ENCODE results near the gene HES2. TPM values are rescaled to one million over a fixed set of nuclear protein-coding genes. Genes with fewer than 3 reads are reported as not detected.
"Not testable (repeated sequence)": the region's sequence is repeated elsewhere in the genome, so short reads cannot be mapped to it uniquely, and the experiment has no call there.

HES2 gene
- total RNA-seq, 2 experiments from 2014 or later = 0.21 to 0.30 TPM

DNA sequence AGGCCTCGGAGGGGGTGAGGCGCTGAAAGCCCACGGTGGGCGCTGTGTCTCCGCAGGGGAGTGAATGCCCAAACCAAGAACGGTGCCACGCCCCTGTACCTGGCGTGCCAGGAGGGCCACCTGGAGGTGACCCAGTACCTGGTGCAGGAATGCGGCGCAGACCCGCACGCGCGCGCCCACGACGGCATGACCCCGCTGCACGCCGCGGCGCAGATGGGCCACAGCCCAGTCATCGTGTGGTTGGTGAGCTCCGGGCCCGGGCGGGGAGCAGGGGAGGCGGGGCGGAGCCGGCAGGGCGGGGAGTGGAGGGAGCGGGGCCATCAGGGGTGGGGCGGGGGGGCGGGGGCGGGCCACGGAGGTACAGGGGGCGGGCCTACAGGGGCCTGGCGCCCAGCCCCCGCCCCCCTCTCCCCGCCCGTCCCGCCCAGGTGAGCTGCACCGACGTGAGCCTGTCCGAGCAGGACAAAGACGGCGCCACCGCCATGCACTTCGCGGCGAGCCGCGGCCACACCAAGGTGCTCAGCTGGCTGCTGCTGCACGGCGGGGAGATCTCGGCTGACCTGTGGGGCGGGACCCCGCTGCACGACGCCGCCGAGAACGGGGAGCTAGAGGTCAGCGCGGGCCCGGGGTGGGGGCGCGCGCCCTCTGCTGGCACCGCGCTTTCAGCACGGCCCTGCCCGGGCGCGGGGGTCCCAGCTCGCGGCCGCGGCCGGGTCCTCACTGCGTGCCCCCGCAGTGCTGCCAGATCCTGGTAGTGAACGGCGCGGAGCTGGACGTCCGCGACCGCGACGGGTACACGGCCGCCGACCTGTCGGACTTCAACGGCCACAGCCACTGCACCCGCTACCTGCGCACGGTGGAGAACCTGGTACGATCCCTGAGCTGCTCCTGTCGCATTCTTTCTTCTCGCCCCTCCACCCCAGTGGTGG is 20.7 kb upstream of the HES2 start:
- Mint-ChIP-seq H3K4me1 (peaks cover 7% of the 10 kb centered on the region), H3K36me3 (ENCODE audit: low read depth) (no peaks in the 10 kb centered on the region), H3K27ac (no peak overlapping the region), H3K9me3 (no peaks in the 10 kb centered on the region), H3K27me3 (peaks cover 31% of the 10 kb centered on the region), H3K4me3 (no peak overlapping the region)
- ChIA-PET CTCF (interaction anchor here (0.5 to 4.6 kb wide), 14 partner anchors 9 to 293 kb away, joined by 3 to 12 read pairs (median 4); partner anchors contain the start of gene ESPN), POLR2A (interaction anchor here (0.6 kb wide), 1 partner anchor 413 kb away, joined by 3 read pairs; no protein-coding TSS in a partner anchor)
- peak; percentile 76 for DNase-seq

DNA sequence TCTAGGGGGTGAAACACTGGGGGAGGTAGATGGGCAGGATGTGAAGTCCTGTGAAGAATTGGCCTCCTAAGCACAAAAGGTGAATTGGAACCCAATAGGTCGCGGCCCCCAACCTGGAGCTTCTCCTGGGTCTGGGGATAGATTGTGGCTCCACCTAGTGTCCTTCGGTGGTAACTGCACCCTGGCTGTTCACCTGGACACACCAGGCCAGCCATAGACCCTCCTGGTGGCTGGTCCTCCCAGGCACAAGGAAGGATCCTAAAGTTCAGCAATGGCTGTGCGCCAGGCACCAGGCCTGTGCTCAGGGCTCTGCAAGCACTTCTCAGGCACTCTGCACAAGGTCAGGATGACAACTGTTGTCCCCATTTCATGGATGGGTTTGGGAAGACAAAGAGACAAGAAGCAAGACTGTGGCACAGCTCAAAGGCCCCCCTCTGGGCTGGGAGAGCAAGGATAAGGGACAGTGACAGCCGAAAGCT is 18.4 kb upstream of the HES2 start:
- Mint-ChIP-seq H3K36me3 (ENCODE audit: low read depth) (no peaks in the 10 kb centered on the region), H3K9me3 (no peaks in the 10 kb centered on the region), H3K27ac (no peak overlapping the region), H3K4me3 (no peak overlapping the region), H3K27me3 (peaks cover 32% of the 10 kb centered on the region), H3K4me1 (peaks cover 7% of the 10 kb centered on the region)
- ChIA-PET POLR2A (no interaction called here), CTCF (interaction anchor here (0.6 to 4.6 kb wide), 20 partner anchors 8 to 263 kb away, joined by 3 to 17 read pairs (median 5); partner anchors contain the start of genes DNAJC11, HES2 and TNFRSF25)
- DNase-seq = peak; percentile 77

DNA sequence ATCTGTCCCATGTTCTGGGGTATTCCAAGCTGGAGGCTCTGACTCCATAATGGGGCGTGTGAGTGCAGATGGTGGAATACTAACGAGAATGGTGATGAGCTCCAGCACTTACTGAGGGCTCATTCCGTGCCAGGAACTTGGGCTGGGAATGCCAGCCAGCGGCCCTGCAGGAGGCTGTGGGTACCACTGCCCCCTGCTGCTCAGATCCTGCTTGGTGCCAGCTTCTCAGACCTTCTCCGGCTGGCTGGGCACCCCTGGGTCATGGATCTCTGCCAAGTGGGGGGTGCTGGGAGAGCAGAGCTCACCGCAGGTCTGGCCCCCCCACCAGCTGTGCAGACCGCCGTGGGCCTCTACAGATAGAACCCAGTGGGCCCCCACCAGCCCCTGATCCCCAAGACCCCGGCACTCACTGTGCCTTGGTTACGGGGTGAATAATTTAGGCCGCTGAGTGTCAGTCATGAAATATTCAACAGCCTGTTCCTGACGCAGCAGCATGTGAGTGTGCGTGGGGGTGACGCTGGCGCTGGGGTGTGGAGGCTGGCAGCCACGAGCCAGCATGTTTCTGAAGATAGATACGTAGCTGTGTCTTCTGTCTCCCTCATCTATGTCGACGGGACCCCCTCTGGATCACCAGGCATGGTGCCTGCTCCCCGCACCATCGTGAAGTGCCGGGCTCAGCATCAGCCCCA is 17.4 kb upstream of the HES2 start:
- H3K9me3 Mint-ChIP-seq, POLR2A ChIA-PET: not testable (repeated sequence)
- CTCF ChIA-PET = interaction anchor here (0.7 to 4.6 kb wide), 14 partner anchors 7 to 178 kb away, joined by 3 to 17 read pairs (median 6); partner anchors contain the start of gene HES2

DNA sequence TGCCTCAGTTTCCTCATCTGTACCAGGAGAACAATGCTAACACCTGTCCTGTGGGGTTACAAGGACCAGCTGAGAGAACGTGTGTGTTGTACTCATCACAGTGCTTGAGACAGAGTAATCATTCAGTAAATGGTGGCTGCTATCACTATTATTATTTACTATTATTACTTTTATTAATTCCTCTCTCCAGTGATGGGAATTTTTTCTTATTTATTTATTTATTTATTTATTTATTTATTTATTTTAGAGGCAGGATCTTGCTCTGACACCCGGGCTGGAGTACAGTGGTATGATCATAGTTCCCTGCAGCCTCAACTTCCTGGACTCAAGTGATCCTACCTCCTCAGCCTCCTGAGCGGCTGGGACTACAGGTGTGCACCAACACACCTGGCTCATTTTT is 16.6 kb upstream of the HES2 start:
- H3K9me3 Mint-ChIP-seq; H3K36me3 Mint-ChIP-seq (ENCODE audit: low read depth); CTCF ChIA-PET; H3K27ac Mint-ChIP-seq; H3K4me3 Mint-ChIP-seq; DNase-seq; POLR2A ChIA-PET; H3K4me1 Mint-ChIP-seq: not testable (repeated sequence)
- H3K27me3 Mint-ChIP-seq = peaks cover 26% of the 10 kb centered on the region

More for the DNA sequence above, 17.4 kb upstream of the HES2 start:
- H3K4me1 Mint-ChIP-seq; H3K4me3 Mint-ChIP-seq; H3K27ac Mint-ChIP-seq; DNase-seq; H3K36me3 Mint-ChIP-seq (ENCODE audit: low read depth): not testable (repeated sequence)
- peaks cover 32% of the 10 kb centered on the region for H3K27me3 Mint-ChIP-seq

DNA sequence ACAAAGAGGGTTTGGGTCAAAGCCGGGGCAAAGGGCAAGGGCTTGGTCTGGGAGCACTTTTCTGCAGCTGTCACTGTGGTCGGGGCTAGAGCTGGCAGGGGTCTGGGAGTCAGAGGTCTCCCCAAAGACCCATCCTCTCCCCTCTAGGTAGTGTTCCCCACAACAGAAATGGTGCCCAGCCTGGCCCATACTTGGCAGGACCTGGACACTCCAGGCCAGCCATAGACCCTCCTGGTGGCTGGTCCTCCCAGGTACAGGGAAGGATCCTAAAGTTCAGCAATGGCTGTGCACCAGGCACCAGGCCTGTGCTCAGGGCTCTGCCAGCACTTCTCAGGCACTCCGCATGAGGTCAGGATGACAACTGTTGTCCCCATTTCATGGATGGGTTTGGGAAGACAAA is 15.8 kb upstream of the HES2 start:
- H3K27ac Mint-ChIP-seq = no peak overlapping the region
- no peaks in the 10 kb centered on the region for H3K9me3 Mint-ChIP-seq
- CTCF ChIA-PET = no interaction called here
- peaks cover 4% of the 10 kb centered on the region for H3K4me1 Mint-ChIP-seq
- POLR2A ChIA-PET = no interaction called here
- no peak overlapping the region for H3K4me3 Mint-ChIP-seq
- H3K27me3 Mint-ChIP-seq = peaks cover 24% of the 10 kb centered on the region
- DNase-seq = no peak
- H3K36me3 Mint-ChIP-seq (ENCODE audit: low read depth) = no peaks in the 10 kb centered on the region

DNA sequence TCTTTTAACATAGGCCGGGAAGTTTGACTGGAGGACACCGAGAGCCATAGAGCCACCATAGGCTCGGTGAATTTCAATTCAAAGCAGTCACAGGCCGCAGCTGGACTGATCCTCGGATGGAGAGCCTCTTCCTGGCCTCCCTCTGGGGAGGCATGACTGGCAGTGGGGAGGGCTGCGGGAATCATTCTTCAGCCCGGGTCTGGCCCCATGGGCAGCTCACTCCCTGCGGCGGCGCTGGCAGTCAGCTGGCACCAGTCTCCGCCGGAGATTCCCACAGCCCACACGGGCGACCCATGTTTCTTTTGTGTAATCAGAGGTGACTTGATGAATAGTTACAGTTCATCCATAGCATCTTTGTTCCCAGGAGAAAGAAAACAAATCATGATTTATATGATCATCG is 15.4 kb upstream of the HES2 start:
- H3K27ac Mint-ChIP-seq = no peak overlapping the region
- ChIA-PET POLR2A (no interaction called here), CTCF (interaction anchor here (1.6 kb wide), 1 partner anchor 189 kb away, joined by 5 read pairs; no protein-coding TSS in a partner anchor)
- H3K27me3 Mint-ChIP-seq = peaks cover 28% of the 10 kb centered on the region
- H3K36me3 Mint-ChIP-seq (ENCODE audit: low read depth) = no peaks in the 10 kb centered on the region
- H3K4me3 Mint-ChIP-seq = no peak overlapping the region
- H3K4me1 Mint-ChIP-seq = peaks cover 4% of the 10 kb centered on the region
- no peaks in the 10 kb centered on the region for H3K9me3 Mint-ChIP-seq
- no peak for DNase-seq

DNA sequence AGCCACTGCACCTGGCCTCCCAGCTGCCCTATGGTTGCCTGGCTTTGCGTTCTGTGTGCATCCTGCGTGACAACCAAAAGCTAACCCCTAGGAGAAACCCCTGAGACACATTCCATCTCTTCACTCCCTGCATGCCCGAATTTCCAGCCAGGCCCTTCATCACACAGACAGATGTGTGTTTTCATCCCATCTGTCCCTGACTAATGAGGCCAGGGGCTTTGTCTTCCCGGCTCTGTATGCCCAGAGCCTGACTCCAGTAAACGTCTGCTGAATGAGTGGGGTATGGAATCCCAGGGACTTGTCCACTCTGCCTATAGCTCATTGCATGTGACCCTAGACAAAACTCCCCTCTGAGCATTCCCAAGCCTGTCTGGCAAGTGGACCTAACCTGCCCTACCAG is 14.5 kb upstream of the HES2 start:
- Mint-ChIP-seq H3K36me3 (ENCODE audit: low read depth) (no peaks in the 10 kb centered on the region), H3K4me1 (peaks cover under 1% of the 10 kb centered on the region), H3K4me3 (no peak overlapping the region), H3K27ac (no peak overlapping the region), H3K27me3 (peaks cover 24% of the 10 kb centered on the region), H3K9me3 (no peaks in the 10 kb centered on the region)
- no peak for DNase-seq
- ChIA-PET POLR2A (no interaction called here), CTCF (interaction anchor here (1.6 kb wide), 1 partner anchor 188 kb away, joined by 5 read pairs; no protein-coding TSS in a partner anchor)

DNA sequence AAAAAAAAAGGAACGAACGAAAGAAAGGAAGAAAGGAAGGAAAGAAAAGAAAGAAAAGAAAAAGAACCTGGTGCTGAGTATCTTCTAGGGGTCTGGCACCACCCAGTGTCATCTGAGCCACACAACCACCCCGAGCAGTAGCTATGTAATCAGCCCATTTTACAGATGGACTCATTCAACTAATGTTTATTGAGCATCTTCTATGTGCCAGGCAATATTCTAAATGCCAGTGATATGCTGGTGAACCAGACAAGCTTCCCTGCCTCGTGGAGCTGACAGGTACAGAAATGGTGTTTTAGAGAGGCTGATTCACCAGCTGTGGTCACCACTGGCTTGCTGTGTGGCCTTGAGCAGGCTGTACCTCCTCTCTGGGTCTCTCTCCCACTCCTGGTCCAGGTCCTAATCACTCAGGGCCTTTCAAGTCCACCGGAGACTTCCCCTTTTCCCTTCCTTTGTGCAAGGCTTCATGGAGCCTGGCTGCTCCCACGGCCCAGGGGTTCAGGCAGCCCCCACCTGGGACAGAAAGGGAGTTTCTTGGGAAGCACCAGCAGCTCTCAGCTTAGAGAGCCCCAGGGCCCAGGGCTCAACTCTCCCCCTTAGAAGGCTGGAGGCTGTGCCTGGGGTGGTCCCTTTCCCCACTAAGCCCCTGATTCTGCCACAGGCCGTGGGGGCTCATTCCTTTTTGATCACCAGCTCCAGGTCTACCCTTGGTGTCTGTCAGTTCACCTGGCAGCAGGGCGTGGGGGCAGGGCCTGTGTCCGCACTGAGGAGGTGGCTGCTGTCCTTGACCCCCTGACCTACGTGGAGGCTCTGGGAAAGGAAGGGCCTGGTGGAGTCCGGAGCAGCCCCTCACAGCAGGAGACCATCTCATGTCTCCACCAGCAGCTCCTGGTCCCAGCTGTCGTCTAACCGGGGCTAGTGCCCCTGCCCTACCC is 12.2 kb upstream of the HES2 start:
- CTCF ChIA-PET = interaction anchor here (0.6 kb wide), 1 partner anchor 1668 kb away, joined by 3 read pairs; no protein-coding TSS in a partner anchor
- H3K4me1 Mint-ChIP-seq; H3K9me3 Mint-ChIP-seq; H3K4me3 Mint-ChIP-seq; DNase-seq; H3K36me3 Mint-ChIP-seq (ENCODE audit: low read depth); POLR2A ChIA-PET: not testable (repeated sequence)
- peaks cover 14% of the 10 kb centered on the region for H3K27me3 Mint-ChIP-seq
- H3K27ac Mint-ChIP-seq = peak overlapping the region; percentile 36

DNA sequence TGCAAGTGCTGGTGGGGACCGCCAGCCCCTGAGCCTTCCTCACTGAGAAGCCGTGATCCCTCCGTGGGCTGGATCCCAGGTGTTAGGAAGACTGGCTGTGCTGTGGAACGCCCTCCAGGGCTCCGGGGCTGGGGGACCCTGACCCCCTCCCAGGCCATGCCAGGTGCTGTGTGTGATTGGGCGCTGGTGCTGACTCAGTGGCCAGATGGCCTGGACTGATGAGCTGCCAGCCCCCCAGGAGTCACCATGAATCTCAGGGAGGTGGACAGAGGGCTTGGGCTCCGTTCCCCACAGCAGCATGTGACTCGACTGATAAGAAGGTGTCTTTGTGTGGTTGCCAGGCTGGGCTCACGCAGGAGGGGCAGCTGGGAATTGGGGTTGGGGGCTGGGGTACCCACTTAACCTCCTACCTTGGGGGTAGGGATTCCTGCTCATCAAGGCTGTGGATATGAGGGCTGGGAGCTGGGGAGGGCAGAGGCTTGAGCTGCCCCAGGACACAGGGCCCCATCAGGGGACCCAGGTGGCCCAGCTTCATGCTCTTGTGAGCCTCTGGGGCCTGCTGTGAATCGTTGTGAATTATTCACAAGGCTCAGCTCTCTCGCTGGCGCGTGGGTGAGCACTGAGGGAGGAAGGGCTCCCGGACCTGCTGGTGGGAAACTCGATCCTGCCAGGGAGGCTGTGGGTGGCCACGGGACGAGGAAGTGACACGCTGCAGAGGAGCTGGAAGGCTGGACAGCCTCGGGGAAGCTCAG is 10.1 kb upstream of the HES2 start:
- H3K9me3 Mint-ChIP-seq; H3K4me1 Mint-ChIP-seq; H3K27ac Mint-ChIP-seq; DNase-seq; H3K36me3 Mint-ChIP-seq (ENCODE audit: low read depth); H3K4me3 Mint-ChIP-seq; POLR2A ChIA-PET: not testable (repeated sequence)
- CTCF ChIA-PET = interaction anchor here (1.2 to 2.3 kb wide), 4 partner anchors 9 to 72 kb away, joined by 3 to 12 read pairs (median 5); no protein-coding TSS in a partner anchor
- H3K27me3 Mint-ChIP-seq = peaks cover 24% of the 10 kb centered on the region

DNA sequence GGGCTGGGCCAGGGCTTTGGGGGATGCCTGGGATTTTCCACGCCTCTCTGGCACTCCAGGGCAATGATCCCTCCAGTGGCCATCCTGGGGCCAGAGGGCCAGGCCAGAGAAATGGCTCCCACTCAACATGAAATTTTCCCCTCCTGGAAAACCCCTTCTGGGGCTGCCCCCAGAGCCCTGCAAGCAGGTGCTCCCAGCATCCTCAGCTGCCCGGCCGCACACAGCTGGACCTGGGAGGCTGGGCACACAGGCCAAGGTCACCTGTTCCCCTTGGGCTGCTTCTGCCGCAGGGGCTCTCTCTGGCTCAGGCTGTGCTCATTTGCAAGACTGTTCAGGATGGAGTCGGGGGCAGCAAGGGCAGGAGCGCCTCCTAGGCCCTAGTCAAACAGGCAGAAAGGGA is 8.7 kb upstream of the HES2 start:
- H3K4me1 Mint-ChIP-seq; POLR2A ChIA-PET; H3K9me3 Mint-ChIP-seq; DNase-seq; H3K36me3 Mint-ChIP-seq (ENCODE audit: low read depth); H3K4me3 Mint-ChIP-seq; H3K27ac Mint-ChIP-seq: not testable (repeated sequence)
- CTCF ChIA-PET = interaction anchor here (0.7 to 1.3 kb wide), 2 partner anchors 9 to 10 kb away, joined by 3 read pairs; no protein-coding TSS in a partner anchor
- peaks cover 27% of the 10 kb centered on the region for H3K27me3 Mint-ChIP-seq

DNA sequence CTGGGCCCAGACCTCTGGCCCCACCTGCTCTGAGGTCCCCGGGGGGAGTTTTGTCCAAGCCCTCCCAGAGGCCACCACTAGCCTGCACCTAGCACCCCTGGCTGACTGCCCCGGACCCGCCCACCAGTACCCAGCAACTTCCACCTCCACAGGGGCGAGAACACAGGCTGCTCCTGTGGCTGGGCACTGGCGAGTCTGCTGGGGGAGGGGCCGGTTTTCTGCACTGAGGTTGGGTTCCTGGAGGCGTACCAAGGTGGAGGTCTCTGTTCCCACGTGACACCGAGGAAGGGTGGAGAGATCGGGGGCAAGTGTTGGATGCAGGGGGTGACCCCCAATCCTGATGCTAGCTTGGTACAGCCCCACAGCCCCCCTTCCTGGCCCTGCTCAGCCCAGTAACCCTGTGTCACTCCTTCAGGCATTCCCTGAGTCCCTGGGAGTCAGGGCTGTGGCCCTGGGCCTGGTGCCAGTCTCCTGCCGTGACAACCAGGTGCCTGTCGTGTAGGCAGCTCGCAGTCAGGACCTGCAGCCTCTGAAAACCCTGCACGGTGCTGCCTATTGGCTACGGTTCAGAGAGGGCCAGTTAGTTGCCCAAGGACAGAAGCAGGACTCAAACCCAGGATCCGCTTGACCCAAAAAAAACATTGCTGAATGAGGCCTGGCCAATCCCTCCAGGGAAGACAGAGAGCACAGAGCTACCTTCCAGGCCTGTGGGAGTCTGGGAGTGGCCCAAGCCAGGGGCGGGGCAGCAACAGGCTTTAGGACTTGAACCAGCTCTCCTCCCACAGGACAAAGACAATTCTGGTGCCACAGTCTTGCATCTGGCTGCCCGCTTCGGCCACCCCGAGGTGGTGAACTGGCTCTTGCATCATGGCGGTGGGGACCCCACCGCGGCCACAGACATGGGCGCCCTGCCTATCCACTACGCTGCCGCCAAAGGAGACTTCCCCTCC is 8.0 kb upstream of the HES2 start:
- Mint-ChIP-seq H3K27me3 (peaks cover 32% of the 10 kb centered on the region), H3K9me3 (no peaks in the 10 kb centered on the region), H3K27ac (no peak overlapping the region), H3K4me1 (peaks cover 8% of the 10 kb centered on the region), H3K36me3 (ENCODE audit: low read depth) (no peaks in the 10 kb centered on the region), H3K4me3 (no peak overlapping the region)
- no peak for DNase-seq
- ChIA-PET POLR2A (no interaction called here), CTCF (no interaction called here)
